ENCODE data around the gene P2RX1.

The P2RX1 gene

DNA sequence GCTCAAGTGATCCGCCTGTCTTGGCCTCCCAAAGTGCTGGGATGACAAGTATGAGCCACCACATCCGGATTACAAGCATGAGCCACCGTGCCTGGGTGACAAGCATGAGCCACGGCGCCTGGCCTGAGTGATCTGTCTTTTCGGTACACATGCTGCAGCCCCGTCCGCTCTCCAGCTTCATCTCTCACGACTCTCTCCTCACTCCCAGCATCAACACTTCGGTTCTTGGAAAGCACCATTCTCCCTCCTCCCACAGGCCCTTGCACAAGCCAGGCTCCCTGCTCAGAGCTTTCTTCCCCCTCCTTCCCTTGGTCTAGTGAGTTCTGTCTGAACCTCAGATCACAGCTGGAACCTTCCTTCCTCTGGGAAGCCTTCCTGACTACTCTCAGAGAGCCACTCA lies 63.7 kb downstream of the P2RX1 start:
- DNase-seq = no peak

DNA sequence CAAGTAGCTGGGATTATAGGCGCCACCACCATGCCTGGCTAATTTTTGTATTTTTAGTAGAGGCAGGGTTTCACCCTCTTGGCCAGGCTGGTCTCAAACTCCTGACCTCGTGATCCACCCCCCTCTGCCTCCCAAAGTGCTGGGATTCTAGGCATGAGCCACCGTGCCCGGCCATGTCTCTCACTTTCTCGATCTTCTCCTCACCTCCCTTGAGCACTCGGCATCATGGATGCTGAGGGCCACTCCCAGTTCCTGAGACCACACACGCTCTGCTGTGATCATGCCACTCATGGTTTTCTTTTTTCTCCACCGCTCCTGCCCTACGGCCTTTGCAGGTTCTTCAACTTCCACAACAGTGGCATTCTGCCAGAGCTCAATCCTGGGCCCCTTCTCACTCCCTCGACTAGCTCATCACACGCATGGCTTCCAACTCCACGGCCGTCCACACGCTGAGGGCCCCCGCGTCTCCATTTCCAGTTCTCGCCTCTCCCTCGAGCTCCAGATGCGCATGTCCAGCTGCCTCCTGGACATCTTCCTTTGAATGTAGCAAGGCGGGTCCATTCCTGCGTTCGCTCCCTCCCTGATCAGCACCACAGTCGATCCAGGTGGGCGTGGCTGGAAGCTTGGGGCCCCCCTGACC lies 64.7 kb downstream of the P2RX1 start:
- DNase-seq = no peak

DNA sequence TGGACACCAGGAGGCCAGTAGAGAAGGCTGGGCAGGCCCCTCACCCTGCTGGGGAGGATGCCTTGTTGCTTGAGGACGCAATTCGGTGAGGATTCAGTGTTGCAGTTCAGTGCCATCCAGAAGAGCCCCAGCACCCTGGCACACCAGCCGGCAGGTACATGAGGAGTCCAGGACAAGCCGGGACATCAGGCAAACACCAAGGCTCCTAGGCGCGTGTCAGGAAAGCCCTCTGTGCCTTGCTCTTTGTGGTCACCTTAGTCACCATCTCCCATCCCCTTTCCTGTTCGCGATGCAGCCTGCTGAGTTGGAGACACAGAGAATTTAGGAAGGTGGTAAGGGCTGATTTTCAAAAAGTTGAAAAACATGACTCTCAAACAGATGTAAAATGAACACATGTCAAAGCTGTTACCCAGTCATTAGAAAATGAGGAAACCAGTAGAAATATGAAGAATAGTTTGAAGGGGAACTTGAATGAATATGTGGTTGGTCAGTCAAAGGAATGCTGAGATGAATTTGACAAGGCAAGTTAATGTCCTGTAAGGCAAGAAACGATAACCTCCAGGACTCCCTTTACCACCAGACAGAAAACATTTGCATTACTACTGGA lies 67.9 kb downstream of the P2RX1 start:
- no peak for DNase-seq

DNA sequence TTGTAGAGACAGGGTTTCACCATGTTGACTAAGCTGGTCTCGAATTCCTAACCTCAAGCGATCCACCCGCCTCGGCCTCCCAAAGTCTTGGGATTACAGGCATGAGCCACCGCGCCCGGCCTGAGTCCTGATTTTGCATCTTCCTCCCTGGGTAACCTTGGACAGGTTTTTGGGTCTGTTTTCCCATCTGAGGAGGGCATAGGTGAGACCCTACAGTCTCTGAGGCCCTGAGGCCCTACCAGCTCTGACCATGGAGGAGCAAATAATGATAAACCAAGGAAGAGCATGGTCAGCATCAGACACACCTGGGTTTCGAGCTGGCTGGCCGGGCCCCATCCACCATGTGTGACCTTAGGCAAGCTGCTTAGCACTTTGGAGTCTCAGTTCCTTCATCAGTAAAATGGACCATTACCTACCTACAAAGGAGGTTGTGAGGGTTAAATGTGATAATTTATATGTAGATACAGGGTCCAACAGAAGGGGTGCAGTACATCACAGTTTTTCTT lies 69.0 kb downstream of the P2RX1 start:
- no peak for DNase-seq

All from CD4-positive, alpha-beta T cell treated with Interleukin-17A for 1 hour (primary cell).